ENCODE data around the gene LRRC3B.

Gene LRRC3B

GRCh38 chr3:26704736-26705135 is 82.2 kb downstream of the LRRC3B start:
- in situ Hi-C loops (cut with HindIII; ENCODE audit: low sequenced_read_pairs), result loop anchor here (5.0 kb wide), 1 partner anchor 57 kb away; no protein-coding TSS in a partner anchor

- in situ Hi-C loops (cut with HindIII; ENCODE audit: low sequenced_read_pairs), result no loop called here
These were observed 85.9 kb downstream of the LRRC3B start for GRCh38 chr3:26708501-26708900.

GRCh38 chr3:26712211-26713026 is 89.8 kb downstream of the LRRC3B start:
- in situ Hi-C loops (cut with HindIII; ENCODE audit: low sequenced_read_pairs), result no loop called here

GRCh38 chr3:26713091-26713490 is 90.5 kb downstream of the LRRC3B start:
- in situ Hi-C loops (cut with HindIII; ENCODE audit: low sequenced_read_pairs), result no loop called here

GRCh38 chr3:26714485-26714884 is 91.9 kb downstream of the LRRC3B start:
- in situ Hi-C loops (cut with HindIII; ENCODE audit: low sequenced_read_pairs), result no loop called here

GRCh38 chr3:26715431-26715830 is 92.9 kb downstream of the LRRC3B start:
- in situ Hi-C loops (cut with HindIII; ENCODE audit: low sequenced_read_pairs), result no loop called here

GRCh38 chr3:26718315-26718714 is 95.7 kb downstream of the LRRC3B start:
- in situ Hi-C loops (cut with HindIII; ENCODE audit: low sequenced_read_pairs), result no loop called here

GRCh38 chr3:26719134-26719533 is 96.6 kb downstream of the LRRC3B start:
- in situ Hi-C loops (cut with HindIII; ENCODE audit: low sequenced_read_pairs), result no loop called here

- in situ Hi-C loops (cut with HindIII; ENCODE audit: low sequenced_read_pairs), result no loop called here
These were observed 98.5 kb downstream of the LRRC3B start for GRCh38 chr3:26721047-26721446.

- in situ Hi-C loops (cut with HindIII; ENCODE audit: low sequenced_read_pairs), result no loop called here
These were observed 109.3 kb downstream of the LRRC3B start for GRCh38 chr3:26731843-26732242.

- in situ Hi-C loops (cut with HindIII; ENCODE audit: low sequenced_read_pairs), result no loop called here
These were observed 127.7 kb downstream of the LRRC3B start for GRCh38 chr3:26750263-26750662.

- in situ Hi-C loops (cut with HindIII; ENCODE audit: low sequenced_read_pairs), result no loop called here
These were observed 129.9 kb downstream of the LRRC3B start for GRCh38 chr3:26752466-26752865.

- in situ Hi-C loops (cut with HindIII; ENCODE audit: low sequenced_read_pairs), result no loop called here
These were observed 130.5 kb downstream of the LRRC3B start for GRCh38 chr3:26753095-26753494.

- in situ Hi-C loops (cut with HindIII; ENCODE audit: low sequenced_read_pairs), result no loop called here
These were observed 135.4 kb downstream of the LRRC3B start for GRCh38 chr3:26757978-26758377.

All from endothelial cell of hepatic sinusoid (primary cell).